Activated naive CD8-positive, alpha-beta T cell treated with anti-CD3 and anti-CD28 coated beads, Interleukin-2, amount 50 U/mL, for 24 hours (primary cell): ENCODE measurements around the gene HTRA2.
"Not testable (repeated sequence)": the region's sequence is repeated elsewhere in the genome, so short reads cannot be mapped to it uniquely, and the experiment has no call there.

ENCODE experiments used
- ATAC-seq: fragments of 150-1000 bp; cut with Tn5 transposase; one replicate; pipeline ENCODE4 v1.10.0; 2021
- DNase-seq: peaks from one replicate; pipeline ENCODE4 v3.0.0; 2021
- H3K27ac Mint-ChIP-seq: one replicate; pipeline ENCODE4 v1.8.0; 2021; ENCODE audit warnings: mild to moderate bottlenecking, mixed read lengths
- H3K27me3 Mint-ChIP-seq: one replicate; pipeline ENCODE4 v1.8.0; 2021; ENCODE audit warnings: mixed read lengths
- H3K36me3 Mint-ChIP-seq: one replicate; pipeline ENCODE4 v1.8.0; 2021; ENCODE audit warnings: low read depth, mixed read lengths
- H3K4me1 Mint-ChIP-seq: one replicate; pipeline ENCODE4 v1.8.0; 2021; ENCODE audit warnings: mixed read lengths
- H3K4me3 Mint-ChIP-seq: one replicate; pipeline ENCODE4 v1.8.0; 2021; ENCODE audit warnings: mild to moderate bottlenecking, moderate library complexity, mixed read lengths
- H3K9me3 Mint-ChIP-seq: one replicate; pipeline ENCODE4 v1.8.0; 2021; ENCODE audit warnings: mixed read lengths

Gene HTRA2

GRCh38 chr2:74553892-74554819 lies 24.4 kb downstream of the HTRA2 start, which contains the start of the genes DOK1 and LOXL3:
Gene DOK1, plus strand, starts transcription at chr2:74554720. Its CDS starts 35 bp downstream, at chr2:74554755.
Gene LOXL3, minus strand, starts transcription at chr2:74553942. Its CDS starts 1,308 bp downstream, at chr2:74552634.
- peak; percentile 81 for ATAC-seq
- DNase-seq, result peak; percentile 88
- H3K4me3 Mint-ChIP-seq, result peak within 1 kb of the TSS; percentile 93
- peaks cover 25% of the 10 kb centered on the region for H3K27me3 Mint-ChIP-seq
- H3K27ac Mint-ChIP-seq, result peak within 1 kb of the TSS; percentile 89
- peaks cover 21% of the 10 kb centered on the region for H3K4me1 Mint-ChIP-seq
- peaks cover 8% of the 10 kb centered on the region for H3K36me3 Mint-ChIP-seq
- H3K9me3 Mint-ChIP-seq, result no peaks in the 10 kb centered on the region

GRCh38 chr2:74554820-74555531 lies 25.2 kb downstream of the HTRA2 start:
- H3K27ac Mint-ChIP-seq, result peak overlapping the region; percentile 89
- peaks cover 20% of the 10 kb centered on the region for H3K27me3 Mint-ChIP-seq
- ATAC-seq, result peak; percentile 56
- peak; percentile 55 for DNase-seq
- no peaks in the 10 kb centered on the region for H3K9me3 Mint-ChIP-seq
- peaks cover 18% of the 10 kb centered on the region for H3K4me1 Mint-ChIP-seq
- peaks cover 8% of the 10 kb centered on the region for H3K36me3 Mint-ChIP-seq
- peak overlapping the region; percentile 93 for H3K4me3 Mint-ChIP-seq

GRCh38 chr2:74555610-74556103 lies 25.9 kb downstream of the HTRA2 start:
- Mint-ChIP-seq H3K36me3 (peaks cover 7% of the 10 kb centered on the region), H3K9me3 (no peaks in the 10 kb centered on the region), H3K27ac (peak overlapping the region; percentile 89), H3K4me3 (peak overlapping the region; percentile 93), H3K4me1 (peaks cover 24% of the 10 kb centered on the region), H3K27me3 (peaks cover 18% of the 10 kb centered on the region)
- no peak for DNase-seq
- ATAC-seq, result no peak

GRCh38 chr2:74556159-74556558 lies 26.4 kb downstream of the HTRA2 start:
- peaks cover 26% of the 10 kb centered on the region for H3K4me1 Mint-ChIP-seq
- peak overlapping the region; percentile 93 for H3K4me3 Mint-ChIP-seq
- ATAC-seq, result no peak
- no peak for DNase-seq
- no peak overlapping the region for H3K27ac Mint-ChIP-seq
- no peaks in the 10 kb centered on the region for H3K9me3 Mint-ChIP-seq
- peaks cover 14% of the 10 kb centered on the region for H3K27me3 Mint-ChIP-seq
- peaks cover 7% of the 10 kb centered on the region for H3K36me3 Mint-ChIP-seq

GRCh38 chr2:74556831-74557370 lies 27.2 kb downstream of the HTRA2 start:
- H3K27ac Mint-ChIP-seq, result no peak overlapping the region

GRCh38 chr2:74558284-74559230 lies 28.8 kb downstream of the HTRA2 start:
- no peak overlapping the region for H3K4me3 Mint-ChIP-seq
- peaks cover 27% of the 10 kb centered on the region for H3K4me1 Mint-ChIP-seq
- ATAC-seq (no peak), DNase-seq (no peak)
- no peak overlapping the region for H3K27ac Mint-ChIP-seq
- peaks cover 7% of the 10 kb centered on the region for H3K36me3 Mint-ChIP-seq
- no peaks in the 10 kb centered on the region for H3K9me3 Mint-ChIP-seq
- peaks cover 18% of the 10 kb centered on the region for H3K27me3 Mint-ChIP-seq

More at GRCh38 chr2:74556831-74557370, 27.2 kb downstream of the HTRA2 start:
- Mint-ChIP-seq H3K4me1 (peaks cover 27% of the 10 kb centered on the region), H3K9me3 (no peaks in the 10 kb centered on the region), H3K4me3 (no peak overlapping the region), H3K27me3 (peaks cover 12% of the 10 kb centered on the region), H3K36me3 (peaks cover 7% of the 10 kb centered on the region)
- ATAC-seq (no peak), DNase-seq (no peak)

- Mint-ChIP-seq H3K9me3 (no peaks in the 10 kb centered on the region), H3K36me3 (peaks cover 5% of the 10 kb centered on the region), H3K27me3 (peaks cover 25% of the 10 kb centered on the region), H3K4me1 (peaks cover 26% of the 10 kb centered on the region), H3K27ac (no peak overlapping the region), H3K4me3 (no peak overlapping the region)
- DNase-seq, result no peak
- no peak for ATAC-seq
Observed at GRCh38 chr2:74559912-74560311, 30.2 kb downstream of the HTRA2 start.

GRCh38 chr2:74560591-74560990 lies 30.9 kb downstream of the HTRA2 start:
- DNase-seq, result no peak
- Mint-ChIP-seq H3K9me3 (no peaks in the 10 kb centered on the region), H3K27me3 (peaks cover 25% of the 10 kb centered on the region)

GRCh38 chr2:74561022-74561421 lies 31.3 kb downstream of the HTRA2 start:
- Mint-ChIP-seq H3K4me1 (peaks cover 25% of the 10 kb centered on the region), H3K27me3 (peaks cover 26% of the 10 kb centered on the region)
- H3K4me3 Mint-ChIP-seq, H3K36me3 Mint-ChIP-seq, H3K9me3 Mint-ChIP-seq, ATAC-seq, DNase-seq, H3K27ac Mint-ChIP-seq: not testable (repeated sequence)

More at GRCh38 chr2:74560591-74560990, 30.9 kb downstream of the HTRA2 start:
- no peak for ATAC-seq
- Mint-ChIP-seq H3K4me1 (peaks cover 22% of the 10 kb centered on the region), H3K4me3 (no peak overlapping the region), H3K36me3 (peaks cover 5% of the 10 kb centered on the region), H3K27ac (no peak overlapping the region)

GRCh38 chr2:74562126-74562775 lies 32.5 kb downstream of the HTRA2 start:
- no peak overlapping the region for H3K27ac Mint-ChIP-seq
- H3K4me3 Mint-ChIP-seq, result no peak overlapping the region
- peaks cover 26% of the 10 kb centered on the region for H3K27me3 Mint-ChIP-seq
- no peaks in the 10 kb centered on the region for H3K36me3 Mint-ChIP-seq
- no peaks in the 10 kb centered on the region for H3K9me3 Mint-ChIP-seq
- ATAC-seq (no peak), DNase-seq (no peak)
- peaks cover 30% of the 10 kb centered on the region for H3K4me1 Mint-ChIP-seq

GRCh38 chr2:74564222-74564621 lies 34.5 kb downstream of the HTRA2 start:
- ATAC-seq, result no peak
- Mint-ChIP-seq H3K27me3 (peaks cover 26% of the 10 kb centered on the region), H3K9me3 (no peaks in the 10 kb centered on the region), H3K27ac (no peak overlapping the region), H3K36me3 (no peaks in the 10 kb centered on the region), H3K4me1 (peaks cover 47% of the 10 kb centered on the region), H3K4me3 (no peak overlapping the region)
- DNase-seq, result no peak

- Mint-ChIP-seq H3K27ac (peak overlapping the region; percentile 77), H3K4me1 (peaks cover 45% of the 10 kb centered on the region), H3K36me3 (no peaks in the 10 kb centered on the region), H3K4me3 (peak overlapping the region; percentile 22), H3K27me3 (peaks cover 21% of the 10 kb centered on the region), H3K9me3 (no peaks in the 10 kb centered on the region)
- peak; percentile 4 for ATAC-seq
- no peak for DNase-seq
Observed at GRCh38 chr2:74566076-74566753, 36.5 kb downstream of the HTRA2 start.

- Mint-ChIP-seq H3K4me3 (peak overlapping the region; percentile 22), H3K27ac (peak overlapping the region; percentile 77), H3K4me1 (peaks cover 45% of the 10 kb centered on the region), H3K9me3 (no peaks in the 10 kb centered on the region), H3K27me3 (peaks cover 20% of the 10 kb centered on the region), H3K36me3 (no peaks in the 10 kb centered on the region)
- ATAC-seq, result peak; percentile 61
- DNase-seq, result no peak
Observed at GRCh38 chr2:74566754-74567085, 37.0 kb downstream of the HTRA2 start.
